ES-I3 (cell line): ENCODE measurements around the gene CISH.

Source experiments
- H3K36me3 ChIP-seq: 2 replicates; pipeline ENCODE4 v1.6.1; 2013; ENCODE audit warnings: mild to moderate bottlenecking, low read length, control low read depth, moderate library complexity; ENCODE audit not compliant: insufficient read depth
- H3K4me1 ChIP-seq: 2 replicates; pipeline ENCODE4 v1.6.1; 2013; ENCODE audit warnings: mild to moderate bottlenecking, control low read depth, low read length; ENCODE audit not compliant: insufficient read depth
- H3K9ac ChIP-seq: 2 replicates; pipeline ENCODE4 v1.6.1; 2013; ENCODE audit warnings: low read depth, mild to moderate bottlenecking, low read length, moderate library complexity
- H3K9me3 ChIP-seq: 2 replicates; pipeline ENCODE4 v1.6.1; 2013; ENCODE audit warnings: mild to moderate bottlenecking, low read length, moderate library complexity; ENCODE audit not compliant: control insufficient read depth, insufficient read depth

The CISH gene

DNA sequence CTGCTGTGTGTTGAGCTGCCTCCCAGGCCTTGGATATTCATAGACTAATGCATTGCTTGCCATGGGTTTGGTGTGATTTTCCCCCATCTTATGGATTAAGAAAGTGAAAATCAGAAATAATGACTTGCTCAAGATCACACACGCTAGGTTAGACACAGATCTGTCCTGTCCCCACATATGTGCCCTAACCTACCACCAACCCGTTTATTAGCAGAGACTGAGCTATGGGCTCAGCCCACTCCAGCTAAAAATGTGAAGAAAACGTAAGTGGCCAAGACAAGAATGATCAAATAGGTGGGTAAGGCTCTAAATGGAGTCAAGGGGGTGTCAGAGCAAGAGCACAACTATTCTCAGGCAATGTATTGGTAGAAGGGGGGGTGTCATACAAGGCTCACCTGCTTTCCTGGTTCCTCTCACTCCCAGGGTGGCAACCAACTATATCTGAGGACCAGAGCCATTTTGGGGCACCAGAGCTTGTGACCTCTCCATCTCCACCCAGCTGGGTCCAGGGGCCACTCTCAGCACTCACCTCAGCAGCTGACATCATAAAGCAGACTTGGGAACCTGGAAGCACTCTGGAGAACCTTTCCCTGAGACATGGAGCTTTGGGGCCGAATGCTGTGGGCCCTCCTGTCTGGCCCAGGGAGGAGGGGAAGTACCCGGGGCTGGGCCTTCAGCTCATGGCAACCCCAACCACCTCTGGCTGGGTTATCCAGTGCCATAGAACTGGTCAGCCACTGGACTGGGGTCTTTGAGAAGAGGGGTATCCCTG is 40.9 kb downstream of the CISH start:
- H3K9ac ChIP-seq, result no peak overlapping the region
- H3K4me1 ChIP-seq, result no peaks in the 10 kb centered on the region; the same call in 1 of the 2 replicates
- no peaks in the 10 kb centered on the region for H3K36me3 ChIP-seq
- no peaks in the 10 kb centered on the region for H3K9me3 ChIP-seq

DNA sequence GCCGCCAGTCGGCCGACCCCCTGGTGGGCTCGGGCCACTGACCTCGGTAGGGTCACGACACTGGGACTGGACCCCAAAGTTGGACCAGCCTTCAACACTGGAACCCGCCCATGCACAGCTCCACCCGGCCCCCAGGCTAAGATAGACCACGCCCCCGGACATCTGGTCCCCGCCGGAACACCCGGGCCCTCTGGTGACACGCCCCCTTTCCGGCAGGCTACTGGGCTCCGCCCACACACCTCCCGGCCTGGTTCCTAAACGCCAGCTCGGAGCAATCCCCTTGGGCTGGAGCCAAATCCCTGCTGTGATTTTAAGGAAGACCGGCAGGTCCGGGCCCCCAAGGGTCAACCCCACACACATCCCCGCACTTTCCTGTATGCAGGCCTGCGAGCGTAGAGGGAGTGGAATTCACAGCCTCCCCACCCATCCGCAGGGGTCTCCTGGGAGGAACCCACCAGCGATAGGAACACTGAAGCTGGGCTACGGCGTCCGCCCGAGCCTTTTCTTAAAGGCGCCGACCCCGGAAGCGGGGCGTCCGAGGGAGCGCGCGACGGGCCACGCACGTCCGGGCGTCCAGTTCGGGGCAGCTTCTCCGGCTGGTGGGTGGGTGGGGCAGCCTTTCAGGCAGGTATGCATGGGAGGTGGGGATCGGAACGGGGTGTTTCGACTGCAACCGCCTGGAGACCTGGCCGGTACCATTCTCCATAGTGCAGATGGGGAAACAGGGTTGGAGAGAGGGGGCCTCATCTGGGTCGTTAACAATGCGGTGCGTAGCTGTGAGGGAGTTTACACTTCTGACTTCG is 42.4 kb downstream of the CISH start, which contains the start of gene HEMK1:
TSS of gene HEMK1 (plus strand) at position 576 of the 803 bp plus-strand sequence. CDS start 1,583 bp downstream, outside the sequence.
- Histone ChIP-seq H3K9me3 (no peaks in the 10 kb centered on the region), H3K36me3 (no peaks in the 10 kb centered on the region), H3K4me1 (no peaks in the 10 kb centered on the region; the same call in 1 of the 2 replicates), H3K9ac (peak within 1 kb of the TSS; percentile 72)

DNA sequence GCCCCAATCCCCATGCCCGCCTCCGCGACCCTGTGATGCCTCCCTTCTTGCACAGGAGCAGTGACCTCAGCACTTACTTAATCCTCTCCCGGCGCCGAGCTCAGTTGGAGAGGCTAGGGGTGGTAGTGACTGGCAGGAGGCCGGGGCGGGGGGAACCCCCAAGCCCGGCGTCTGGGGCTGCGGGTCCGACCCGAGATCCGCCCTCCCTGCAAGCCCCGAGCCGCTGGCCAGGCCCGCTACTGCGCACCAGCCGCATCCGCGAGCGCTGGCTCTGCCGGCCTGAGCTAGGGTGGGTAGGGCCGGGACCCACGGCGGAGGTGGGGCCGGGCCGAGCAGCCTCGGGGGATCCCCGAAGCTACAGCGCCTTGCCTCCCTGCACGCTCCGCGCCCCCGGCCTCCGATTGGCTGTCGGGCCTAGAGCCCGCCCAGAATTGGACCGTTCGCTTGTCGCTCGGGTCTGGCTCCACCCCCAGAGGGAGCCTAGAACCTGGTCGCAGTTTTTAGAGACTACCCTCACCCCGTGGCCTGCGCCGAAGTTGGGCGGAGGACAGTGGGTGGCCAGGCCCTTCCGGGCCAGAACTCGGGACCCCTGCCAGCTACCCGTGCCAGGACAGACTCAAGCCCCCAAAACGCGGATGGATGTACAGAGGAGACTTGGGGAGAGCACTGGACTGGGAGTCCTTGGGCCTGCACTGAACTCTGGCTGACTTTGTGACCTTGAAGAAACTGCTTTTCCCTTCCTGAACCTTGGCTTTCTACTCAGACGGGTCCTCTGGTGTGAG is 44.0 kb downstream of the CISH start, which contains the start of gene C3orf18:
TSS of gene C3orf18 (minus strand) at position 362 of the 782 bp plus-strand sequence. CDS start 2,048 bp downstream, outside the sequence.
- Histone ChIP-seq H3K9me3 (no peaks in the 10 kb centered on the region), H3K36me3 (no peaks in the 10 kb centered on the region), H3K4me1 (no peaks in the 10 kb centered on the region; the same call in 1 of the 2 replicates), H3K9ac (peak within 1 kb of the TSS; percentile 72)

- H3K9me3 ChIP-seq, result no peaks in the 10 kb centered on the region
- H3K4me1 ChIP-seq, result no peaks in the 10 kb centered on the region; the same call in 1 of the 2 replicates
- H3K36me3 ChIP-seq, result no peaks in the 10 kb centered on the region
- peak overlapping the region; percentile 72 for H3K9ac ChIP-seq
Observed at GRCh38 chr3:50567011-50567385, 44.6 kb downstream of the CISH start.

GRCh38 chr3:50564321-50564720 is 47.3 kb downstream of the CISH start:
- no peaks in the 10 kb centered on the region; the same call in 1 of the 2 replicates for H3K4me1 ChIP-seq
- H3K9ac ChIP-seq, result no peak overlapping the region
- no peaks in the 10 kb centered on the region for H3K9me3 ChIP-seq
- H3K36me3 ChIP-seq, result no peaks in the 10 kb centered on the region

DNA sequence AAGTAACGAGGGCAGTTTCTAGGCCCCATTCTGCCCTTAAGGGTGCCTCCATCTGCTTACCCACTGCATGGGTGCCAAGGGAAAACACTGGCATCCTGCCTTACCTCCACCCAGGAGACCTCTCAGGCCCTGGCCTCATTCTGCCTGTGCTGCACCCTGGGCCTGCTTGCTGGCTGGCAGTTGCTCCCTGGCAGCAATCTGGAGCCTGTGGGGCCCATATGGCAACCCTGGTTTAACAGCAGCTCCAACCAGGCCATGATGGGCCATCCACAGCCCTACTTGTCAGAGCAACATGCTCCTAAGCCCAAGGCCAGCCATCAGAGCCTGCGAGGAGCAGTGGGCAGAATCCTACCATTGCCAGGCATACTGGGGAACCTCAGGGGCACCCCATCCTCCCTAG is 47.7 kb downstream of the CISH start:
- Histone ChIP-seq H3K4me1 (no peaks in the 10 kb centered on the region; the same call in 1 of the 2 replicates), H3K9ac (no peak overlapping the region), H3K9me3 (no peaks in the 10 kb centered on the region), H3K36me3 (no peaks in the 10 kb centered on the region)

DNA sequence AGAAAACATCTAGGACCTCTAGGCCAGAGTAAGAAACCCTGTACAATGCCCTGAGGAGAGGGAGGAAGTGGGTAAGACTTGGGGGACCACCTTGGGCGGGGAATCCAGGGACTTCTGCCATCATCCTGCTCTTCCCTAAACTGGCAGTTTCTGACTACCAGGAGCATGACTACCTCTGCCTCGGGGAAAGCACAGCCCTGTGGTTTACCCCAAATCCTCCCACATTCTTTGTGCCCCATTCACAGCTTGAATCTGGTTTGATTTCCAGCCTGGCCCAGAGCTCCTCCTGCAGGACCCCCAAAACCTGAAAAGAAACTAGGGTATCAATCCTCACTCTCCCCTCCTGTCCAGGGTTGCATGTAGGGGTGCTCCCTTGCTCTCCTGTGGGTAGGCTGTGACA is 48.7 kb downstream of the CISH start:
- Histone ChIP-seq H3K36me3 (no peaks in the 10 kb centered on the region), H3K4me1 (no peaks in the 10 kb centered on the region; the same call in 1 of the 2 replicates), H3K9ac (no peak overlapping the region), H3K9me3 (no peaks in the 10 kb centered on the region)

- no peaks in the 10 kb centered on the region for H3K36me3 ChIP-seq
- no peaks in the 10 kb centered on the region for H3K9me3 ChIP-seq
- H3K4me1 ChIP-seq, result no peaks in the 10 kb centered on the region
- H3K9ac ChIP-seq, result no peak overlapping the region
Observed at GRCh38 chr3:50559702-50560101, 51.9 kb downstream of the CISH start.

DNA sequence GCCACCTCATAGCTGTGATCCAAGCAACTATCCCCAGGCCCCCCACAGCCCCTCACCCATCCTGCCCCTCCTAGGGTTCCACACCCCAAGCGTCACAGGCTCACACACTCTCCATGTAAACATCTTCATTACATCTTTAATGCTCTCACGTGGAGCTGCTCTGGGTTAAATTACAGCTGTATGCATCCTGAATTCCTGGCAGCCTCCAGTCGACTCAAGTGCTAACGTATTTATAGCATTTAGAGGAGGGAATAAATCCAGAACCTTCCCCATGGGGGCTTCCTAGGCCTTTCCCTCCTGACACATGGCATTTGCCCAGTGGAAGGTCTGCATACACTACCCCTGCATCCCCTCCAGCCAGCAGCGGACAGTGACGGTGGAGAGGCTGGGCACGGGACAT is 53.7 kb downstream of the CISH start:
- no peaks in the 10 kb centered on the region for H3K4me1 ChIP-seq
- no peaks in the 10 kb centered on the region for H3K9me3 ChIP-seq
- H3K9ac ChIP-seq, result no peak overlapping the region
- H3K36me3 ChIP-seq, result no peaks in the 10 kb centered on the region

- Histone ChIP-seq H3K36me3 (no peaks in the 10 kb centered on the region), H3K4me1 (no peaks in the 10 kb centered on the region), H3K9me3 (no peaks in the 10 kb centered on the region), H3K9ac (no peak overlapping the region)
Observed at GRCh38 chr3:50557106-50557505, 54.5 kb downstream of the CISH start.
